OCI-LY3 (cell line): ENCODE data around the gene CAMK1G.

ENCODE experiments used
- H2AFZ ChIP-seq: fragments of 200-600, 300-600 bp; shearing (Covaris generic); 2 replicates; pipeline ENCODE4 v1.6.0; 2014; ENCODE audit warnings: antibody characterized with exemption, low read depth, low read length
- H3K27ac ChIP-seq: fragments of 200-600, 300-600 bp; sonication (generic); 2 replicates; pipeline ENCODE4 v1.5.1; 2014; ENCODE audit warnings: mild to moderate bottlenecking, low read length, moderate library complexity, mixed read lengths
- H3K27me3 ChIP-seq: fragments of 200-600, 300-600 bp; sonication (generic); 2 replicates; pipeline ENCODE4 v1.6.1; 2014; ENCODE audit warnings: low read depth, low read length, mixed read lengths
- H3K36me3 ChIP-seq: fragments of 200-600, 300-600 bp; sonication (generic); replicated peaks from 2 replicates; pipeline ENCODE3; 2014; ENCODE audit warnings: low read depth, low read length, mixed read lengths
- H3K4me1 ChIP-seq: fragments of 300-600, 200-600 bp; sonication (generic); 2 replicates; pipeline ENCODE4 v1.6.1; 2014; ENCODE audit warnings: low read length, mixed read lengths
- H3K4me2 ChIP-seq: fragments of 200-600, 300-600 bp; sonication (generic); 2 replicates; pipeline ENCODE4 v1.6.1; 2014; ENCODE audit warnings: low read length, mixed read lengths
- H3K4me3 ChIP-seq: fragments of 300-600, 200-600 bp; sonication (generic); 2 replicates; pipeline ENCODE4 v1.5.1; 2014; ENCODE audit warnings: antibody characterized with exemption, mild to moderate bottlenecking, low read length, moderate library complexity
- H3K79me2 ChIP-seq: fragments of 300-600, 200-600 bp; shearing (Covaris generic); 2 replicates; pipeline ENCODE4 v1.6.1; 2014; ENCODE audit warnings: mild to moderate bottlenecking, low read length, mixed read lengths
- H3K9ac ChIP-seq: fragments of 300-600, 200-600 bp; shearing (Covaris generic); 2 replicates; pipeline ENCODE4 v1.6.0; 2014; ENCODE audit warnings: mild to moderate bottlenecking, low read length, moderate library complexity
- H3K9me3 ChIP-seq: fragments of 200-600, 300-600 bp; shearing (Covaris generic); 2 replicates; pipeline ENCODE4 v1.6.1; 2014; ENCODE audit warnings: low read length, mixed read lengths; ENCODE audit not compliant: insufficient read depth
- H4K20me1 ChIP-seq: fragments of 200-600, 300-600 bp; sonication (generic); 2 replicates; pipeline ENCODE4 v1.6.1; 2016; ENCODE audit warnings: low read length, mixed read lengths; ENCODE audit not compliant: insufficient read depth
- CTCF ChIP-seq: fragments of 200-600, 300-600 bp; sonication (generic); IDR thresholded peaks from 2 replicates; pipeline ENCODE4 v1.5.1; 2014; ENCODE audit warnings: antibody characterized with exemption, low read length, low read depth
- EZH2phosphoT487 ChIP-seq: fragments of 200-600 bp; shearing (Covaris generic); IDR thresholded peaks from 2 replicates; pipeline ENCODE4 v1.6.1; 2018; ENCODE audit warnings: antibody characterized with exemption, mixed run types, low read depth

Gene CAMK1G

GRCh38 chr1:209610631-209610905, 27.1 kb downstream of the CAMK1G start:
- TF ChIP-seq EZH2phosphoT487 (no peak), CTCF (no peak)
- Histone ChIP-seq H2AFZ (no peak overlapping the region), H3K4me2 (no peak overlapping the region), H3K27me3 (peaks cover 32% of the 10 kb centered on the region), H3K27ac (no peak overlapping the region), H4K20me1 (no peaks in the 10 kb centered on the region), H3K9me3 (no peaks in the 10 kb centered on the region), H3K36me3 (no peaks in the 10 kb centered on the region), H3K4me3 (no peak overlapping the region), H3K79me2 (no peaks in the 10 kb centered on the region), H3K9ac (no peak overlapping the region), H3K4me1 (peaks cover 17% of the 10 kb centered on the region)

GRCh38 chr1:209611771-209612570, 28.5 kb downstream of the CAMK1G start:
- H3K79me2 ChIP-seq: no peaks in the 10 kb centered on the region
- TF ChIP-seq EZH2phosphoT487 (no peak), CTCF (no peak)
- no peaks in the 10 kb centered on the region for H3K36me3 ChIP-seq
- H3K4me3 ChIP-seq: no peak overlapping the region
- H3K27ac ChIP-seq: no peak overlapping the region
- H2AFZ ChIP-seq: no peak overlapping the region
- no peak overlapping the region for H3K4me2 ChIP-seq
- no peaks in the 10 kb centered on the region for H4K20me1 ChIP-seq
- H3K9me3 ChIP-seq: no peaks in the 10 kb centered on the region
- no peak overlapping the region for H3K9ac ChIP-seq
- H3K27me3 ChIP-seq: peaks cover 32% of the 10 kb centered on the region
- H3K4me1 ChIP-seq: peaks cover 13% of the 10 kb centered on the region

GRCh38 chr1:209612646-209613399, 29.3 kb downstream of the CAMK1G start:
- H3K4me2 ChIP-seq: no peak overlapping the region
- H2AFZ ChIP-seq: no peak overlapping the region
- TF ChIP-seq EZH2phosphoT487 (no peak), CTCF (no peak)
- H4K20me1 ChIP-seq: no peaks in the 10 kb centered on the region
- no peaks in the 10 kb centered on the region for H3K36me3 ChIP-seq
- no peak overlapping the region for H3K4me3 ChIP-seq
- H3K9ac ChIP-seq: no peak overlapping the region
- H3K27ac ChIP-seq: no peak overlapping the region
- H3K79me2 ChIP-seq: no peaks in the 10 kb centered on the region
- H3K27me3 ChIP-seq: peaks cover 32% of the 10 kb centered on the region
- H3K9me3 ChIP-seq: no peaks in the 10 kb centered on the region
- H3K4me1 ChIP-seq: peaks cover 4% of the 10 kb centered on the region

- Histone ChIP-seq H3K27me3 (peaks cover 32% of the 10 kb centered on the region), H3K79me2 (no peaks in the 10 kb centered on the region), H3K27ac (no peak overlapping the region), H3K4me2 (no peak overlapping the region), H2AFZ (no peak overlapping the region), H3K4me3 (no peak overlapping the region), H3K9me3 (no peaks in the 10 kb centered on the region), H3K4me1 (no peaks in the 10 kb centered on the region), H3K36me3 (no peaks in the 10 kb centered on the region), H4K20me1 (no peaks in the 10 kb centered on the region), H3K9ac (no peak overlapping the region)
- TF ChIP-seq CTCF (no peak), EZH2phosphoT487 (no peak)
These were observed 30.1 kb downstream of the CAMK1G start for GRCh38 chr1:209613400-209614150.
